ENCODE results near the gene CDH1.

The CDH1 gene

DNA sequence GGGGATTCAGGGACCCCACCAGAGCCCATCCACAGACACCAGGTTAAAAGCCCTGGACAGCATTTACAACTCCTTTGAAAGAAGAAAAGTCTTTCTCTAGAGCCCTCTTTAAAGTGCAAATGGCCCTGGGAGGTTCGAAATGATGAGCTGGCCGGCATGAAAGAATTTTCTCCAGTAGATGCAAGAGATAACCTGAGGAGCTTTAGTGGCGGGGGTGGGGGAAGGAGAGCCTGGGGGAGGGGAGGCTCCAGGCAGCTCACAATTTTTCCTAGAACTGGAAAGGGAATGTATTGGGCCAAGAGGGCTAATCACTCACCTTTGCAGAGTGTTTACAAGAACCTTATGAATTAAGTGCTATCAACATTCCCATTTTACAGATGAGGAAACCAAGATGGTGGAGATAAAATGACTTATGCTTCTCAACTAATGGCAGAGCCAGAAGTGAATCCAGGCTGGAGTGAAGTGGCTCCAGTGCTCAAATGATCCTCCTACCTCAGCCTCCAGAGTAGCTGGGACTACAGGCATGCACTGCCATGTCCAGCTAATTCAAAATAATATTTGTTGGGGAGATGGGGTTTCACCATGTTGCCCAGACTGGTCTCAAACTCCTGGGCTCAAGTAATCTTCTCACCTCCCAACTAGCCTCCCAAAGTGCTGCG lies 4.2 kb upstream of the CDH1 start:
- DNase-seq: no peak

DNA sequence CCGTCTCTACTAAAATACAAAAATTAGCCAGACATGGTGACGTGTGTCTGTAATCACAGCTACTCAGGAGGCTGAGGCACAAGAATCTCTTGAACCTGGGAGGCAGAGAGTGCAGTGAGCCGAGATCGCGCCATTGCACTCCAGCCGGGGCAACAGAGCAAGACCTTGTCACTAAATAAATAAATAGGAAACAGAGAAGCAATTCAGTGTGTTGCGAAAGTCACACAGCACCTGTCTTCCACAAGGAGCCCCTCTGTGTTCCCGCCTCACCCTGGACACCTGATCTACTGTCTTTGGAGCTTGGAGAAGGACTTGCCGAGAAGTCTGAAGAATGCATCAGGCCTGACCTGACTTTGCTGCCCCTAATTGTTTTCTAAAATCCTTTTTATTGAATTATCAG lies 3.5 kb upstream of the CDH1 start:
- DNase-seq: no peak

DNA sequence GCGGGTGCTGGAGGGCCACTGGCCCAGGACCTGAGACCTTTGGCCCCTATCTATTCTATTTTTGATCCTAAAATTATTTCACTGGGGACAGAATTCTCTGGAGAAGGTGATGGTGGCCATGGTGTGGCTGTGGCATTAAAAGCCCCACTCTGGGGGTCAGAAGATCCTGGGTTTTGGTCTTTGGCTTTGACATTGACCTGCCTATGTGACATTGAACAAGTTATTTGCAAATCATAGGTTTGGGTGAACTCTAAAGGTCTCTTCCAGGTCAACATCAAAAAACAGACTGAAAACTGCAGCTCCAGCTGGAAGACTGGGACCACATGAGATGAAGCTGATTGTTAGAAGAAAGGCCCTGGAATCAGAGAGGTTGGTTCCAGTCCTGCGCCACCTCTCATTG lies 2.3 kb upstream of the CDH1 start:
- no peak for DNase-seq

DNA sequence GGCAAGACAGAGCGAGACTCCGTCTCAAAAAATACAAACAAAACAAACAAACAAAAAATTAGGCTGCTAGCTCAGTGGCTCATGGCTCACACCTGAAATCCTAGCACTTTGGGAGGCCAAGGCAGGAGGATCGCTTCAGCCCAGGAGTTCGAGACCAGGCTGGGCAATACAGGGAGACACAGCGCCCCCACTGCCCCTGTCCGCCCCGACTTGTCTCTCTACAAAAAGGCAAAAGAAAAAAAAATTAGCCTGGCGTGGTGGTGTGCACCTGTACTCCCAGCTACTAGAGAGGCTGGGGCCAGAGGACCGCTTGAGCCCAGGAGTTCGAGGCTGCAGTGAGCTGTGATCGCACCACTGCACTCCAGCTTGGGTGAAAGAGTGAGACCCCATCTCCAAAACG lies 531 bp upstream of the CDH1 start:
- no peak for DNase-seq

DNA sequence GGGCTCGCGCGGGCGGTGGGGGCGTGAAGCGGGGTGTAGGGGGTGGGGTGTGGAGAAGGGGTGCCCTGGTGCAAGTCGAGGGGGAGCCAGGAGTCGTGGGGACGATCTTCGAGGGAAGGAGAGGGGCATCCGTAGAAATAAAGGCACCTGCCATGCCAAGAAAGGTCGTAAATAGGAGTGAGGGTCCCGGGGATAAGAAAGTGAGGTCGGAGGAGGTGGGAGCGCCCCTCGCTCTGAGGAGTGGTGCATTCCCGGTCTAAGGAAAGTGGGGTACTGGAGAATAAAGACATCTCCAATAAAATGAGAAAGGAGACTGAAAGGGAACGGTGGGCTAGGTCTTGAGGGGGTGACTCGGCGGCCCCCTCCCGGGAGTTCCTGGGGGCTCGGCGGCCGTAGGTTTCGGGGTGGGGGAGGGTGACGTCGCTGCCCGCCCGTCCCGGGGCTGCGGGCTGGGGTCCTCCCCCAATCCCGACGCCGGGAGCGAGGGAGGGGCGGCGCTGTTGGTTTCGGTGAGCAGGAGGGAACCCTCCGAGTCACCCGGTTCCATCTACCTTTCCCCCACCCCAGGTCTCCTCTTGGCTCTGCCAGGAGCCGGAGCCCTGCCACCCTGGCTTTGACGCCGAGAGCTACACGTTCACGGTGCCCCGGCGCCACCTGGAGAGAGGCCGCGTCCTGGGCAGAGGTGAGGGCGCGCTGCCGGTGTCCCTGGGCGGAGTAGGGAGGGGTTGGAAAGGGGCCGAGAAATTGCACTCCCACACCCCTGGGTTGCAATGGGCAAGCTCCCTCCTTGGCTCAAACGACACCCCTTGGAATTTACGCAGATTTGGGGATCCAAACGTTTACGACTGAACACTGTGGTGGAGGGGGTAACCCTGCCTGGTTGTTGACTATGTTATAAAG lies 888 bp downstream of the CDH1 start:
- DNase-seq: no peak

DNA sequence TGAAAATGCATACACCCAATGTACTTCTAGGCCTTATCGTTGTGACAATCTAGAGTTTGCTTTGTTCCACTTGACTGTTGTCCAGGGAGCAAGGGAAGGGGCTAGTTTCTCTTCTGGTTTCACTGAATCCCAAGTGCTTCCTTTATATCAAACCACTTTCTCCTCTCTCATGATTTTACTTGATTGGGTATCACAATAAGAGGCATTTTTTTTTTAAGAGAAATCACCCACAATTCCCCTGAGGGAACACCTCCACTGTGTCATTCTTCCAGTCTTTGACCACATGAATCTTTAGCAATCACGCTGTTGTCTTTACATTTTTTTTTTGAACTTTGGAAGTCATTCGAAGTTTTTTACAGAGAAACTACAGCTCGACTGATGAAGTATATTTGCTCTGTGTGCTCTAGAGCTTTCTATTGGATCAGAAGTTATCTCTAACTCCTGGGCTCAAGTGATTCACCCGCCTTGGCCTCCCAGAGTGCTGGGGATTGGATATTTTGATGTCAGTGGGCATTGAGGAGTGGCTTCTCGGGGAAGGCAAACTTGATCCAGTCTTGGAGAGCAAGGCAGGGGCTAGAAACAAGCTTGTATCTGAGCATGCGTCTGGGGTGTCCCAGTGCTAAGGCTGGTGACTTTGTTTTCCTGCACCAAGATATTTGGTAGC lies 3.0 kb downstream of the CDH1 start:
- no peak for DNase-seq

DNA sequence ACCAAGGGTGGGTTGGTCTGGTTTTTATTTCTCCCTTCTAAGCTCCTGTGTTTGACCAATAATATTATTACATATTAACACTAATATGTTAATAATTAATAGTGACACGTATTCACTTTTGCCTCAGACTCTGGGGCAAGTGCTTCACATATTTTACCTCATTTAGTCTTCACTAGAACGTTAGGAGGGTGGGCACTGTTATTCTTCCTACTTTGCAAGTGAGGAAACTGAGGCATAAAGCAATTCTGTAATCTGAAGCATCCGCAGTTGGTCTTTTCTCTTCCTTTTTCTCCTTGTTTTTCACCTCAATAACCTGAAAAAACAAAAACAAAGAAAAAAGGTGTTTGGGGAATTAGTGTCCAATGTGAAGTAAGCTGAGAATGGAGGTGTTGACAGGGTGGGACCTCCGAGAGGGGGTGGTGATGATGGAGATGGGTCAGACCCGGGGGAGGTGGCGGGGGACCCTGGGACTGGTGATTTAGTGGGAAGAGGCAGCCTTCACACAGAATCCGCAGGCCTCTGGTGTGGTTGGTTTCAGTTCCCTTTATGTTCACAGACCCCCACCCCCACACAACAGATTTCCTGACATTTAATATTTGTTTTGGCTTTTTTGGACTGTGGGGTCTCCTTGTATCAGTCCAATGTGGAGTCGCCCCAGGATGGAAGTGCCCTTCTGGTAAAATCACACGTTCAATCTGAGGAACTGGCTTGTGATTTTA lies 3.7 kb downstream of the CDH1 start:
- DNase-seq: no peak

DNA sequence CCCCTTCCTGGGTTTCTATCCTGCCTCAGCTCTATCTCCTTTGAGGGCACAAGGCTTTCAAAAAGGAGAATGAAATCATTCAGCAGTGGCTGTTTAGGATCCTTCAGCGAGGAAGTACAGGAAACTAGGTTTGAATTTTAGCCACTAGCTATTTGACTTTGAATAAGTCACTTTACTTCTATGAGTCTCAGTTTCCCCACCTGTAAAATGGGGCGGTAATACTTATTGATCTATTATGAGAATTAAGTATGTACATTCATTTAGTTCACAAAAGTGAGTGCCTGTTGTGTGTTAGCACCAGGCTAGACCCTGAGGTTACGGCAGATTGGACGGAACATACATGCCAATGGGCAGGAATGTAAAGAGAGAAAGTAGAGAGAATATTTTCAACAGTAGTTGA lies 6.6 kb downstream of the CDH1 start:
- no peak for DNase-seq

DNA sequence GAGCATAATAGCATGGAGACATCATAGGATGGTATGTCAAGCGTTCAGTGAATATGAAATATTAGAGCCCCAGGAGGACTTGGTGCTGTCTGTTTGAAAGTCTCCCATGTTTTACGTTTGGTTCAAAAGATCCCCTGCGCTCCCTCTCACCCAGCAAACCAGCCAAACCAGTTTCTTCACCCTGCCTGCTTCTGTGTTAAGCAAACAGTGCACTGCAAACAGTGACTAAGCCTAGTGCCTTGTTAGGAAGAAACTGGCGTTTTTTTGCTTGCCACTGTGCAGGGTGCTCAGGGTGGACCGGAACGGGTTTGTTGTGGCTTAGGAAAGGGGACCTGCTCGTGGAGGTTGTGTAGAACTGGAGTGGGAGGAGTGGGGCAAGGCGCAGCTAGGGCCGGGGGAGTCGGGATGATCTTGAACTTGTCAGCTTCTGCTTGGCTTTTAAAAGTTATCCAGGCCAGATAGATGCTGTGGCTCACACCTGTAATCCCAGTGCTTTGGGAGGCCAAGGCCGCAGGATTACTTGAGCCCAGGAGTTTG lies 7.7 kb downstream of the CDH1 start:
- DNase-seq: no peak

DNA sequence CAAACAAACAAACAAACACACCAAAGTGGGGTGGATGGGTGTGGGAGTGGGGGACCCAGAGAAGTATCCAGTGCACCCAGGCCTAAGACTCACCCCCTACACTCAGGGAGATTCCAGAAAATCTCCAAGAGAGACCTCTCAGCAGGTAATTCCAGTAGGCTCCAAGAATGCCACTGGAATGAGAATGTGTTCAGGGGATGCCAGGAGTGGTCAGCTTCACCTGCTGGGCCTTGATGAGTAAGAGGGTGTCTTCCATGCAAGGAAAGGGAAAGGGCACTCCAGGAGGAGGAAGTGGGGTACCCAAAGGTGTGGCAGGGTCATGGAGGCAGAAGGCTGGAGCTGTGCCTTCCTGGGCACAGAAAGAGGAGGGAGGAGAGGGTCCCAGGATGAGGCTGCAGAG lies 9.9 kb downstream of the CDH1 start:
- no peak for DNase-seq

DNA sequence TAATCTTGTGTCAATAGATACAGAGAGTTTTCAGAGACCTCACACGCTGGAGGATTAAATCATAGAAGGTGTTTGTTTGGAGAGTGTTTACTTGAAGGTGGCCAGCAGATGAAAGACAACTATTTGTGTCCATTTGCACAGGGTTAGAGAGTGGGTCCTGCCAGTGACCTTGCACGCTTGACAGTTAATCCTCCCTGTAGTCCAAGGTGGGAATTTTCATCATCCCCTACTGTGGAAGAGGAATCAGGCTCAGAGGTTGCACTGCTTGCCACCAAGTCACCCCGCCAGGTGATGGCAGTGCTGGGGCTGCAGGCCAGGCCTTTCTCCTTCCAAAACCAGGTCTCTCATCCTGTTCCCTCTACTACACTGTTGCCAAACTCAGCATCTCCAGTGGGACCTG lies 12.3 kb downstream of the CDH1 start:
- DNase-seq: no peak

DNA sequence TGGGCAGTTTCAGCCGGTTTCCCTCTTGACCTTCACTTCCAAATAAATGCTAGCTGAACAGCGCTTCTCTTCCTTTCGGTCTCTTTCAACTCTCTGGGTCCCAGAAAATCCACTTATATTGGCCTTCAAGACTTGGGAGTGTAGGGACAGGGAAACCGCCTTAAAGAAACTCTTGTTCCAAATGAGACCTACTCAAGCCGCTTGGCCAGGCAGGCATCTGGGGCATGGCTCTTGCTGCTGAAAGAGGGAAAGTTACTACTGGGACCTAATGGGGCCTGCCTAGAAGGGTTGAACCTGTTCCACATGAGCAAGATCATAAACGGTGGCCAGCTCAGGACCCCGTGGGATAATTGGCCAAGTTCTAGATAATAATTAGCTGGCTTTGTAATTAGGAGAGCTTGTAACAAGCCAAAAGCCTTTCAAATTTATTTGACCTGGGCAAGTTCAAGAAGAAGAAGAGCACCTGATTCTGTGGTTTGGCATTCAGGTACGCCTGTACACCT lies 13.2 kb downstream of the CDH1 start:
- no peak for DNase-seq

DNA sequence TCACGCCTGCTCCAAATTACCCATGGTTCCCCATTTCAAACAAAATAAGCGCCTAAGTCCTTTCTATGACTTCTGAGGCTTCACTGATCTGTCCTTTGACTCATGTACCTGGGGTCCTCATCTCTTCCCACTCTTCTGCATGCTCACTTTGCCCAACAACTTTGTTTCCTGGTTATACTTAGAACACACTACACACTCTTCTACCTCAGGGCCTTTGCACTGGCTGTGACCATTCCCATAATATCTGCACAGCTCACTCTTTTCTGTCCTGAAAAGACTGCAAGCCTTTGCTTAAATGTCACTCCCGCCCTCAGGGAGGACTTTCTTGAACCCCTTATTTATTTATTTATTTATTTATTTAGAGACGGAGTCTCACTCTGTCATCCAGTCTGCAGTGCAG lies 14.1 kb downstream of the CDH1 start:
- DNase-seq: no peak

DNA sequence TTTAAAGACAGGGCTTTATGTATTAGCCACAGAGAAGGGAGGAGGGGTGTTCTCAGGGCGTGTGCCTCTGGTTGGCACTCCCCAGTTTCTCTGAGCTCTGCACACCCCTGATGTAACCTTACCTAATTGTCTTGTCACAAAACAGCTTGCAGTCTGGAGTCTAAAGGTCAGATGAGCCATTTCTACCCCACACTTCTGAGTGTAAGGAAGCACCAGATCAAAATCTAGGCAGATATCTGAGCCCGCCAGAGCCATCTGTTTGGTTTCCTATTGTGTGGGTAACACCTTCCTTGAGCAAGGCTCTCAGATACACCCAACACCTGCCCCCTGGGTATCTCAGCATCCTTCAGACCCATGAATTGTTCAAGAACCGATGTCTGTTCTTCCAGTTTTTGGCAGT lies 15.5 kb downstream of the CDH1 start:
- peak; percentile 34 for DNase-seq

DNA sequence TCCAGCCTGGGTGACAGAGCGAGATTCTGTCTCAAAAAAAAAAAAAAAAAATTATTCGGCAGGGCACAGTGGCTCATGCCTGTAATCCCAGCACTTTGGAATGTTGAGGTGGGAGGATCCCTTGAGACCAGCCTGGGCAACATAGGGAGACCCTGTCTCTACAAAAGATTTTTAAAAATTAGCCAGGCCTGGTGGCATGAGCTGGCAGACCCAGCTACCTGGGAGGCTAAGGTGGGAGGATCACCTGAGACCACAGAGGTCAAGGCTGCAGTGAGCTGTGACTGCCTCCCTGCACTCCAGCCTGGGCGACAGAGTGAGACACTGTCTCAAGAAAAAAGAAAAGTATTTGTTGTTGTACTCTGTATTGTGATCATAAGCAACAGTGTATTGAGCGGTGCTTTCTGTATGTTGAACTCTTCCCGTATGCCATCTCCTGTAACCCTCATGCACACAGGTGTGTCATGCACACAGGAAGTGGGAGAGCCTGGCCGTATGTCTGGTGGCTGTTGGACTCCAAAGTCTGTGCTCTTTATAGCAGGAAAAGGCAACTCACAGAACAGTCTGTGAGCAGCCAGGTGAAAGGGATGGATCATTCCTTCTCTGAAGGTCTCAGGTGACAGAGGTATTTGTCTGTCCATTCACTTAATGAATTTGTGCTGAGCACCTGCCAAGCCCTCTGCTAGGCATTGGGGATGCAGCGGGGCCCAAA lies 17.1 kb downstream of the CDH1 start:
- no peak for DNase-seq

DNA sequence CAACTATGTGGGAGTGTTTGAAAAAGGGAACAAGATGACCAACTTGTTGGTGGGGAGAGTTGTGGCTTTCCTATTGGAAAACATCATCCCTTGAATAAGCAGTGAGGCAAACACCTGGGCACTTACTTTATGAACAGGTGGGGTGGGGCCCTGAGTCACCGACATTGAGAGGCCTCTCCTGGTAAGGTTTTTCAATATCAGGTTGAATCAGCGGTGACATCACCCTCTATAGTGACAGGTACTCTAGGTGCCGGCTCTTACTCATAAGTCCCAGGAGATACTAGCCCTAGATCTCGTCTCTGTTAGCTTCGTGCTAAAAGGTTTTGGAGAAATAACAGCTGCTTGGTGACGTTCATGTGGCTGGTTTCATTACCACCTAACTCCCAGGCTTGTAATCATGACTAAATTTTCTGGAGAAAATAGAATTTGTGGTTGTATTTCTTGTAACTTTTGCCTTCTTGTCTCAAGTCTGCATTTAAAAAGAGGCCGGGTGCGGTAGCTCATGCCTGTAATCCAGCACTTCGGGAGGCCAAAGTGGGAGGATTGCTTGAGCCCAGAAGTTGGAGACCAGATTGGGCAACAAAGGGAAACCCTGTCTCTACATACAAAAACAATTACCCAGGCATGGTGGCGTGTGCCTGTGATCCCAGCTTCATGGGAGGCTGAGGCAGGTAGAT lies 19.3 kb downstream of the CDH1 start:
- no peak for DNase-seq

DNA sequence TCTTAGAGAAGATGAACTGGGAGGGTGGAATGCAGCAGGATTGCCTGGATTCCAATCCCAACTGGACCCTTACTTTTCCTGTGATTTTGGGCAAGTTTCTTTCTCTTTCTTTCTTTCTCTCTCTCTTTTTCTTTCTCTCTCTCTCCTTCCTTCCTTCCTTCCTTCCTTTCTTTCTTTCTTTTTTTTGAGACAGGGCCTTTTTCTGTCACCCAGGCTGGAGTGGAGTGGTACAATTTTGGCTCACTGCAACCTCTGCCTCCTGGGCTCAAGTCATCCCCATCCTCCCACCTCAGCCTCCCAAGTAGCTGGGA lies 20.5 kb downstream of the CDH1 start:
- no peak for DNase-seq

DNA sequence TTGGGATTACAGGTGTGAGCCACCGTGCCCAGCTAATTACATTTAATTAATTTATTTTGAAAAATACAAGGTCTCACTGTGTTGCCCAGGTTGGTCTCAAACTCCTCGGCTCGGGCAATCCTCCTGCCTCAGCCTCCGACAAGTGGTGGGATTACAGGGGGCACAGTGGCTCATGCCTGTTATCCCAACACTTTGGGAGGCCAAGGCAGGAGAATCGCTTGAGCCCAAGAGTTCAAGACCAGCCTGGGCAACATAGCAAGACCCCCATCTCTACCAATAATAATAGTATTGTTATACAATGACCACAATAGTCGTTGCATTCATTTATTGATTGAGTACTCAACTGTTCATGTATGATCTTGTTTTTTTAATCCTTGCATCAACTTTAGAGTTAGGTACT lies 22.0 kb downstream of the CDH1 start:
- DNase-seq: no peak

DNA sequence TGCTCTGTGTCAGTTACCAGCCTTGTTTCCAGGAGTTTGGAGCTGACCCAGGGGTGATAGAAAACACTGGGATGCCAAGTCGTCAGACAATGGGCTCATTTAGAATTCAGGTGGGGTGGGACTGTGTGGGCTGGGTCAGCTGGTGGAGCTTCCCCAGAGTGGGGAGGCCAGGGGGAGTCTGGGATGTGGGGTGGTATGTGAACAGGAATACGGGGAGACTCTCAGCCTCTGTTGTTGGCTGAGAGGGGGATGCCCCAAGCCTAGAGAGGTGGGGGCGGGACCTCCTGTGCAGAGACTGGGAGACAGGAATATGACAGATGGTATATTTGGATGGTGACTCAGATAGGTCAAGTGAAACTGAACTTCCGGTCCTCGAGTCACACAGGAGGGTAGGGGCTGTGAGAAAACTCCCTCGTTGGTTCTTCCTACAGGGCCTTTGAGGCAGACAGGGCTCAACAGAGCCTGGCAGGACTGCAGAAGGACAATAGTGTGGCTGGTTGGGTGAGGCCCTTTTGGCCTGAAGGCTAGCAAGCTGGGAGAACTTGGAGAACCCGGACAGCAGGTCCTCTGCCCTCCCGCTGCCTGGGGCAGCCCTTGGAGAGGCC lies 23.7 kb downstream of the CDH1 start:
- no peak for DNase-seq

DNA sequence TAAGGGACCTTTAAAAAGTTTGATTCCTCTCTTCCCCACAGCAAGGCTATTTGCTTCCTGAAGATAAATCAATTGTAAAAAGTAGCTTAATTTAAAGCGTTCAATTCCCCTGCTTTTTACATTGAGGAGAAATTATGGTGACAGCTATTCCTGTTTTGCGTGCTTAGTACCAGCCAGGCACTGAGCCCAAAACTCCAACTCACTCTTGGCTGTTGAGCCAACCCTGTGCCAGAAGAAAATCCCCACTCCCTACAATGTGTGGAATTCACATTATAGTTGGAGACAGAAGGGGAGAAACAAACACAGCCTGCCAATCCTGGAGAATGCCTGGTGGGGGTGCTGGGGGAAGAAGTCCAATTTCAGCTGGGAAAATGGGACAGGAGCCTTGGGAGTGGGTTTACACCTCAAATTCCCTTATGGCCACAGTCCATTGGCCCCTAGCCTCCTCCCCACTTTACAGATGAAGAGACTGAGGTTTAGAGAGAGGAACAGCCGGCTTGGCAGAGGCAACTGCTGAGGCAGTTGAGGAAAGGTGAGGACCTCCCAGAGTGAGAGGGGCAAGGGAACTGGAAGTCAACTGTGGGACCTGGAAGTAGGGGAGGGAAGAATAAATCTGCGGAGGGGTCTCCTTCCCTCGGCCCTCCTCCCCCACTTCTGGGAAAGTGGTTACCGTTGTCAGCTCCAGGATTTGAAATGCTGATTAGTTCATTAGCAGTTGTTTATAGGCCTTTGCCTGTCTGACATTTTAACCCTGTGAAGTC lies 26.1 kb downstream of the CDH1 start:
- no peak for DNase-seq

DNA sequence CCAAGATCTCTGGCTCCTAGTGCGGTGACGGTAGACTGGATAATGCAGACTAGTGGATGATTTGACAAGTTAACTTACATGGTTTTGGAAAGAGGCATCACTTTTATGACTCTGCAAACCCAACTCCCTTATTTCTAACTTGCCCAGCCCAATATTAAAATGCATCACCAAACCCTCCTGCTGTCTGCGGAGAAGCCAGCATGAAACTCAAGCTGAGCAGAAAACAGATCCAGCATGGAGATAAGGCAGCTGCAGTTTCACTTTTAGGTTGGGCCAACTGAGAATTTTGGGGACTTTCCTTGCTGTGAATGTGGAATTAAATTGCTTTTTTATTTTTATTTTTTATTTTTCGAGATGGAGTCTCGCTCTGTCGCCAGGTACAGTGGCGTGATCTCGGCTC lies 27.8 kb downstream of the CDH1 start:
- DNase-seq: peak; percentile 35
